ENCODE measurements around the gene LAMB4. TPM values are rescaled to one million over a fixed set of nuclear protein-coding genes. Genes with fewer than 3 reads are reported as not detected.

The LAMB4 gene
- polyA plus RNA-seq, 3 donors = 1.5 to 3.9 (median 2.7) TPM

- peak; percentile 59 to 86 (median 69) for DNase-seq (ENCODE audit: extremely low read depth in 1 of 11, low read depth in 9 of 11, low spot score in 4 of 11)
Observed at GRCh38 chr7:108146070-108146842, 16.1 kb upstream of the LAMB4 start.

GRCh38 chr7:108145401-108145800, 15.2 kb upstream of the LAMB4 start:
- DNase-seq (ENCODE audit: extremely low read depth in 1 of 11, low read depth in 9 of 11, low spot score in 4 of 11) = no peak

- DNase-seq (ENCODE audit: extremely low read depth in 1 of 11, low read depth in 9 of 11, low spot score in 4 of 11) = no peak
Observed at GRCh38 chr7:108144931-108145330, 14.8 kb upstream of the LAMB4 start.

GRCh38 chr7:108143658-108144420, 13.7 kb upstream of the LAMB4 start:
- no peak for DNase-seq (ENCODE audit: extremely low read depth in 1 of 11, low read depth in 9 of 11, low spot score in 4 of 11)

- no peak for DNase-seq (ENCODE audit: extremely low read depth in 1 of 11, low read depth in 9 of 11, low spot score in 4 of 11)
Observed at GRCh38 chr7:108142675-108143259, 12.6 kb upstream of the LAMB4 start.

GRCh38 chr7:108142180-108142579, 12.0 kb upstream of the LAMB4 start:
- no peak for DNase-seq (ENCODE audit: extremely low read depth in 1 of 11, low read depth in 9 of 11, low spot score in 4 of 11)

GRCh38 chr7:108140671-108141070, 10.5 kb upstream of the LAMB4 start:
- DNase-seq (ENCODE audit: extremely low read depth in 1 of 11, low read depth in 9 of 11, low spot score in 4 of 11) = no peak

GRCh38 chr7:108138911-108139310, 8.8 kb upstream of the LAMB4 start:
- no peak for DNase-seq (ENCODE audit: extremely low read depth in 1 of 11, low read depth in 9 of 11, low spot score in 4 of 11)

- DNase-seq (ENCODE audit: extremely low read depth in 1 of 11, low read depth in 9 of 11, low spot score in 4 of 11) = no peak
Observed at GRCh38 chr7:108137993-108138392, 7.8 kb upstream of the LAMB4 start.

- no peak for DNase-seq (ENCODE audit: extremely low read depth in 1 of 11, low read depth in 9 of 11, low spot score in 4 of 11)
Observed at GRCh38 chr7:108137040-108137439, 6.9 kb upstream of the LAMB4 start.

- no peak for DNase-seq (ENCODE audit: extremely low read depth in 1 of 11, low read depth in 9 of 11, low spot score in 4 of 11)
Observed at GRCh38 chr7:108136191-108136688, 6.1 kb upstream of the LAMB4 start.

- no peak for DNase-seq (ENCODE audit: extremely low read depth in 1 of 11, low read depth in 9 of 11, low spot score in 4 of 11)
Observed at GRCh38 chr7:108135446-108136190, 5.5 kb upstream of the LAMB4 start.

GRCh38 chr7:108134486-108134885, 4.3 kb upstream of the LAMB4 start:
- no peak for DNase-seq (ENCODE audit: extremely low read depth in 1 of 11, low read depth in 9 of 11, low spot score in 4 of 11)

- no peak for DNase-seq (ENCODE audit: extremely low read depth in 1 of 11, low read depth in 9 of 11, low spot score in 4 of 11)
Observed at GRCh38 chr7:108132551-108133265, 2.5 kb upstream of the LAMB4 start.

GRCh38 chr7:108129018-108129965, 869 bp downstream of the LAMB4 start:
- no peak for DNase-seq (ENCODE audit: extremely low read depth in 1 of 11, low read depth in 9 of 11, low spot score in 4 of 11)

- no peak for DNase-seq (ENCODE audit: extremely low read depth in 1 of 11, low read depth in 9 of 11, low spot score in 4 of 11)
Observed at GRCh38 chr7:108128514-108128913, 1.6 kb downstream of the LAMB4 start.

- DNase-seq (ENCODE audit: extremely low read depth in 1 of 11, low read depth in 9 of 11, low spot score in 4 of 11) = no peak
Observed at GRCh38 chr7:108127461-108127860, 2.7 kb downstream of the LAMB4 start.

GRCh38 chr7:108124820-108125219, 5.3 kb downstream of the LAMB4 start:
- no peak for DNase-seq (ENCODE audit: extremely low read depth in 1 of 11, low read depth in 9 of 11, low spot score in 4 of 11)
